Measurements from ENCODE around the gene ARSJ.
"Not testable (repeated sequence)": the region's sequence is repeated elsewhere in the genome, so short reads cannot be mapped to it uniquely, and the experiment has no call there.

Gene ARSJ

DNA sequence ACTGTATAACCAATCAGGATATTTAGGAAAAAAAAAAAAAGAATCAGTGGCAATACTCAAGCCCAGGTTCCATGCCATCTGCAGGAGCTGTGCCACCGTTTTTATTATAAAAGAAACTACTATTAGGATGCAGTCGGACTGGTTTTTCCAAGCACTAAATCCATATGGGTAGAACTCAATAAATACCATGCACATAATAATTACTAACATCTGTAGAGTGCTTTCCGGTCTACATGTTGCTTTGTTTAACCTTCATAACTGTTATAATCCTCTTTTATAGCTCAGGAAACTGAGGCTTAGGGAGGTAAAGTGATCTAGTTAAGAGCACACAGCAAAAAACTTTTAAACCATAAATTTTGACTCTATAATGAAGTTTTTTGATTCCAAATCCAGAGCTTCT is 24.0 kb downstream of the ARSJ start:
- DNase-seq, result no peak

DNA sequence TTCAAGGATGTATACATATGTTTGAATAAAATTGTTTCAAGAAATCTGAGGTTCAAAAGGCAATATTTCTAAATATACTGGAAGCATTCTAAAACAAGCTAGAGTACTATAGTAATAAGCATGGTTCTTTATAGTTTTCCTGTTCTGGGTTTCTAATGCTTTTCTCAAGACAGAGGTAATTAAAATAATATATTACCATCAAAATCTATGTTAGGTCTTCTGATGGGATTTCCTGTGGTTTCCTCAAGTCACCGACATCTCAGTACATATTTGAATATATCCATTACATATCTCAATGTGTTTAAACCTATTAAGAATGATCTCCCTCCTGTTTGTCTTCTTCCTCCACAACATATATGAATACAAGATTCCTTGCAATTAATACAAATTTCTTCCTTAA is 25.6 kb downstream of the ARSJ start:
- no peak for DNase-seq

DNA sequence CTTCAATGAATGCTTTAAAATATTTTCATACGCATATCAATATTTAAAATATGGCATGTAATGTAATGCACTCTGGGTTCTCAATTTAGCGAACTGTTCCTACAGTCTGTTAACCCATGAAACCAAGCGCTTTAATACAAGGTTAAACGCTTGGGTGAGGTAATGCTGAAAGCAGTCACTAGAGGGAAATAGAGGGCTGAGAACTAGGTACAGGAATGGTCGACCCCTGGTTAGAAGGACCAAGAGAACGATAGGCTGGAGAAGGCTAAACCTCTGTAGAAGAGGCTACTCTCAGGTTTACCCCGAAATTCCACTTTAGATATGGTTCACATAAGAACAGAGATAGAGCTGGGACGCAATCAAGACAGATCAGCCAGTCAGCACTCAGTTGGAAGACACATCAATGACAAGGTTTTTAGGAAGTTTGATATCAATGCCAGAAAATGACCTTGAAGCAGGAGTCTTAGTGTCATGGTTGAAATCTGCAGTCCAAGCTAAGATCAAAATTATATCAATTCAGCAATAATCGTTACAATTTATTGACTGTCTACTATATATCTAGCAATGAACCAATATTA is 26.9 kb downstream of the ARSJ start:
- DNase-seq, result peak; percentile 61

DNA sequence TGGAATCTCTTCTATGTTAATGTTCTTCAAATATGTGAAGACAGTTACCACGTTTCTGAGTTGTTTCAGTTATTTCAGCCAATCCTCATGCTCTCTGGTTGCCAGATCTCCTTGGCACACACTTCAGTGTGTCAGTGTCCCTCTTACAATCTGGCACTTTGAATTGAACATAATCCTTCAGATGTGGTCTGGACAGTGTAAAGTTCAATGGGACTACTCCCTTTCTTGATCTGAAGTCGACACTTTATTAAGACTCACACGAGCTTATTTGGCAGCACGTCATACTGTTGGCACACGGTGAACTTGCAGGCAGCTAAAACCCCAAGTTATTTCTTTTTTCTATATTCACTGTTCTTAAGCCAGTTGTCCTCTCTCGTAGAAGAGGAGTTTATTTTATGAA is 28.2 kb downstream of the ARSJ start:
- no peak for DNase-seq

DNA sequence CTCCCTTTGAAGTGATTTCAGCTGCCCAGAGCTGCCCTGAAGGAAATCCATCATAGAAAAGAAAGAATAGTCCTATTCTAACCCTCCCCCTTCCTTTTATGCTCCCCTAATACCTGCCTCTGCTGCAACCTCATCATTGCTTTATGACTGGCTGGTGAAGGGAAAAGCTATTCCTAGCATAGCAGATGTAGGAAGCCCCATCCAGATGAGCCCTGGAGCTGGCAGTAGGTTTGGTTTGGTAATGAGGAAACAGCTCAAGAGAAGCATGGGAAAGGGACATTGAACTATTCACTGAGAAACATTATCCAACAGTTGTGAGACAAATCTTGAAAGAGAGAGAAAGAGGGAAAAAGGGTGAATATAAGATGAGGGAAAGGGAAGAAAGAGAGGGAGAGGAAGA is 29.2 kb downstream of the ARSJ start:
- DNase-seq, result no peak

DNA sequence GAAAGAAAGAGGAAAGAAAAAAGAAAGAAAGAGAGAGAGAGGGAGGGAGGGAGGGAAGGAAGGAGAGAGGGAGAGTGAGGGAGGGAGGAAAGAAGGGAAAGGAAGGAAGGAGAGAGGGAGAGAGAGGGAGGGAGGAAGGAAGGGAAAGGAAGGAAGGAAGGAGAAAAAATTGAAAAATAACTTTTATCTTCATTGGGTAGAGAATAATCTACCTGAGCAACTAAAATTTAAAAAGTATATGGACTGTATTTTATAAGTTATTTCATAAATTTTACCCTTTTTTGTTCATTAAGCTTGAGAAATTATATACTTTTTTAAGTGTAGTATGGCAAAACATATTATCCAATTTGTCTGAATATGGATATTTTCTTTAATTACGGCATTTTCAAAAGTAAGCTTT is 32.0 kb downstream of the ARSJ start:
- DNase-seq, result no peak

DNA sequence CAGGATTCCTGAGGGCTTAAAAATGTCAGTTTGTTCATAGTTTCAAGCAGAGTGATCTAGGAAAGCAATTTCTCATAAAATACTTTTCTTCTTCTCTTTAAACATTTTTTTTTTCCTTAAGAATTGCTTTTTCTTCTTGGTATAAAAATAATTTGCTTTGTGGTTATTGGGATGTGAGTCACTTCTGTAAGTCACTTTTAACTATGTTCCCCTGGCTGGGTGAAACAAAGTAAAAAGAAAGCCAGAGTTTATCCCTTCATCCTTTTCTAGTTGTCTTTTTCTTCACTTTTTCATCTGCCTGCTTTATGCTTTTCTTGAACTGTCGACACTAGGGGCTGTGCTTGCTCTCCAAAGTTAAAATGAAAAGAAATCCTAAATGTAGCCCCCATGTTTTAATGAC is 33.5 kb downstream of the ARSJ start:
- DNase-seq, result no peak

DNA sequence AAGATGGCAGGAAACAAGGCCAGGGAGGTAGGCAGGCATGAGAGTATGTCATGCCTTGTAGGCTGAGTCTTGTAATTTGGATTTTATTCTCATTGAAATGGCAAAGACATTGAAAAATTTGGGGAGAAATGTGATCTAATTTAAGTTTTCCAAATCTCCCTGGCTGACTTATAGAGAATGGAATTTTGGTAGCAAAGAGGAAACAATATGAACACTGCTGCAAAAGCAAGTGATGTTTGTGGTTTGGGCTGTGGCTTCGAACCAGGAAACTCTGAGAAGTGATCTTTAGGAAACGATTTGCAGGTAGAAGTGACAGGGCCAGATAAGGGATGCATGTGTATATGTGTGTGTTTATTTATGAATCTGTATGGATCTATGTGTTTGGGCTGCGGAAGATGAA is 35.6 kb downstream of the ARSJ start:
- DNase-seq, result no peak

DNA sequence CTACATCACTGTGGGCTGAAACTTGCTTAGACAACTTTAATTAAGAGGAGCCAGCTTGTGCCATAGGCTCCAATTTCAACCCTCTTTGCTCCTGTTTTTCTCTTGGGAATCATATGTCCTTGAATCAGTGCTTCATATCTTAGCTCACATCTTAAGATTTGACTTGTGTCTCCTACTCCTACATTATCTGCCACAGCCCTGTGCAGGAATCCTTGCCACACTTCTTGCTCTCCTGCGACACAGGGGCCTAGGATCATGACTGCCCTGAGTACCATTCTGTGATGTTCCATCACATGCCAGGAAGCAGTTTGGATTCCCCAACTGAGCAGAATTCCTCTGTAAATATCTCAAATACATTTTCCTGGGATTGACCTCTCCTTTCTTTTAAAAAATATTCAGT is 36.4 kb downstream of the ARSJ start:
- no peak for DNase-seq

DNA sequence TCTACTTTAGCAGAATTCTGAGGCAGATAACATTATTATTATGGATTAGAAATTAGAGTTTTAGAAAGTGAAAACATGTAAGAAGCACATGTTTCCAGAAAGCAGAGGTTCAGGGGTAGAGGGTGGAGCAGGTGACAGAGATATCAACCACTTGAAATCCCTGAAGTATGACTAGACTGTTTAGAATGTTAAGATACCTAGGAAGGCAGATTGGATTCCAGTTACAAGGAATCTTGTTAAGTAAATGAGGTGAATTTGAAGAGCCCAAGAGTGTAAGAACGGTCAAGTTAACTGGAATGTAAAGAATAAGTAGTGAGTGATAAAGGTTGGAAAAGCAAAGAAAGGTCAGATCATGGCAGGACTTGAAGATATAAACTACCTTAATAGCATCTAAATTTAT is 37.6 kb downstream of the ARSJ start:
- DNase-seq, result no peak

DNA sequence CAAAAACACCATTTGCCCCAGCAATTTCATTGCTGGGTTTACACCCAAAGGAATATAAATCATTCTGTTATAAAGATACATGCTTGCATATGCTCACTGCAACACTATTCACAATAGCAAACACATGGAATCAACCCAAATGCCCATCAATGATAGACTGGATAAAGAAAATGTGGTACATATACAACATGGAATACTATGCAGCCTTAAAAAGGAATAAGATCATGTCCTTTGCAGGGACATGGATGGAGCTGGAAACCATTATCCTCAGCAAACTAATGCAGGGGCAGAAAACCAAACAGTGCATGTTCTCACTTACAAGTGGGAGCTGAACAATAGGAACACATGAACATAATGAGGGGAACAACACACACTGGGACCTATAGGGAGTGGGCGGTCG is 39.3 kb downstream of the ARSJ start:
- DNase-seq, result not testable (repeated sequence)

DNA sequence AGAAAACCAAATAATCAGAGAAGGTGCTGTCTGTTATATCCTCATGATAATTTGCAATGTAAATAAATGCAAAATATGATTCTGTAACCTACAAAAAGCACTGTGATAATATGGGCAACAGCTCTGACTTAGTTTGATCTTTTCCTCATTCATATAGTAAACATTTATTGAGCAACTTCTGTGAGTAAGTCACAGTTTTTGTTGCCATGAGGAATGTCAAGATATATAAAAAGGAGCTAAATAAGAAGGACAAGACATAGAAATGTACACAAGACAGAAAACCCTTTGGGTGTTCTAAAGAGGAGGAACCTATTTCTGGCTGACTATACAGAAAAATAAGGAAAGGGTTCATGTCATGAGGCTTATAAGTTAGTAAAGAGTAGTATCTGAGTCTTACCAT is 44.3 kb downstream of the ARSJ start:
- no peak for DNase-seq

DNA sequence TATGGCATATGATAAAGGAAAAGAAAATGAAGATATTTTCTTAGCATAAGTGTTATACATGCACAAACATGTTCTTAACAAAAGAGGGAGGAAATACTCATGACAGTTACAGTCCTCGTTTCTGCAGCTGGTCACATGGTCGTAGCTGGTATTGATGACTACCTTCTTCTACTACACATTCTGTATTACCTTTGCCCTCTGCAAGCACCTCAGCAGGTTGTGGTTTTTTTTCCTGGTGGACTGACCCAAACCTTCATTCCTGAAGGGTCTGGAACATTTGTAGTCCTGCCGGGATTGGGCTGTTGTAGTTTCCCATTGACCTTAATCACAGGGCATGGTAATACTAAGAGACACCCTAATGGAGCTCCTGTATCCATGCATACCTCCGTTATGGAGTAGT is 54.7 kb downstream of the ARSJ start:
- not testable (repeated sequence) for DNase-seq

DNA sequence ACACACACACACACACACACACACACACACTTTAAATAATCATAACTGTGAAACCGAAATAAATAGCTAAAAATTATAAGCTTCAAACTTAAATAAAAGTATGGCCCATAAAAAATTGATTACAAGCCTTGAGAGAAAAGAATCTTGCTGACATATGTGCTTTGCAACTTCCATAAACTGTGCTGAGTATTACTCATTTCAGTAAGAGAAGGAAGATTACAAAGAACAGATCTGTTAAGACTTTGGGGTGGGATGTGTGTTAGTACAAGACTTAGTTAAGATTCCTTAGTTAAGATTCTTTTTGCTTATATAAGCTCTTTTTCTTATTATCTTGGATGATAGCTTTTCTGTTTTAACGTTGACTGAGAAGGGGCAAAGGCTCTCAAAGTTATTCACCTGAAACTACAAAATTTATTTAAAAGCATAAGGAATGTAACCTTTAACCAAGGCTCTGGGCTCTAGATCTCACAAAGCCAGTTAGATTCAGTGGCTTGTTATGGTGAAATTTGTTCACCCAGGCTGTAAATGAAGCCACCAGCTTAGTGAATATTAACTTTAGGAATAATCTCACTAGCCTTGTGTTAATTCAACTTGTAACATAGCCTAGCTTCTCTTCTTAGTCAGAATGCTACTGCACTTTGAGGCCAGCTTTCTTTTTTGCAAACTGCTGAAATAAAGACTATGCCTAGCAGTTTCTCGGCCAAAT is 58.2 kb downstream of the ARSJ start:
- DNase-seq, result peak; percentile 61

DNA sequence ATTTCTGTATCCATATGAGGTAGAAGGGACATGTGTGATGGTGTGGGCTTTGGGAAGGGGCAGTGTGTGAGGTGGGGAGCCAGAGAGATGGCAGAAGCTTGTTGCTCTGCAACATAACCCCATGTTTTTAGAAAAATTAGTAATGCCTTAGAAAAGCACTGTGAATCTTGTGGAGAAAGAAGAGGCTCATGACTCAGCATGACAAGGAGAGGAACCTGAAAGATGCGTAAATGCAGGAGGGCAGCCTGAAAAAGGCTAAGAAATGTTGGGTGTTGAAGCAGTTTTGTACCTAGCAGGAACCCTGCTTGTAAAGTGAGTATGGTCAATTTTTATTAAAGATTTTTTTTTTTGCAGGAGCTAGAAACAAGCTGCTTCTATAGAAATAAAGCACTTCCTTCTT is 59.8 kb downstream of the ARSJ start:
- no peak for DNase-seq

DNA sequence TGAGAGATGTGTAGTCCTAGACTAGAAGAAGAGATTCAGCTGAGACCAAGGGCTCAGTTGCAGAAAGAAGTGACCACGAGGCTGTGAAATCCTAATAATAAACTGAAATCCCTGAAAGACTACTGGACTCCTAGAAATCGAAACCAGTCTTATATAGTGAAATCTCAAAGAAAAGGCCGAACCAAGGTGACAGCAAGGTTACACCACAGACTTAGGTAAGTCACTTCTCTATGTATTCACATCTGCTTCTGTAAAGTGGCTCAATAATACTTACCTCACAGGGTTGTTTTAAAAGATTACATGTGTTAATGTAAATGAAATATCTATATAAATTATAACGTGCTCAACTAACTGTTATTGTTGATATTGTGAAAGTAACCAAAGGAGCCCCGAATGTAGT is 60.3 kb downstream of the ARSJ start:
- DNase-seq, result no peak

DNA sequence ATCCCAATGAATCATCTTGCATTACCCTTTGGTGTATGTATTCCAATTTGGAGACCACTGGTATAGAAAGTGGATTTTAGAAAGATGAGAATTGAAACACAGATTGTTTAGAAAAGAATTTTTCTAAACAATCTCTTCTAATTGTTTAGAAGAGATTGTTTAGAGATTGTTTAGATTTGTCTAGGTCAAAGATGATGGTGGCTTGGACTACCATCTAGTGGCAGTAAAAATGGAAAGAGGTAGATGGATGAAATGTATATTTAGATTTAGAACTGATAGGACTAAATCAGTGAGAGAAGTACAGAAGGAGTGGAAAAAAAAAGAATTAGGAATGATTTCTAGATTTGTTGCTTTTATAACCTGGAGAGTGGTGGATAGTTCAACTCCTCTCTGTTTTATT is 70.6 kb downstream of the ARSJ start:
- no peak for DNase-seq

DNA sequence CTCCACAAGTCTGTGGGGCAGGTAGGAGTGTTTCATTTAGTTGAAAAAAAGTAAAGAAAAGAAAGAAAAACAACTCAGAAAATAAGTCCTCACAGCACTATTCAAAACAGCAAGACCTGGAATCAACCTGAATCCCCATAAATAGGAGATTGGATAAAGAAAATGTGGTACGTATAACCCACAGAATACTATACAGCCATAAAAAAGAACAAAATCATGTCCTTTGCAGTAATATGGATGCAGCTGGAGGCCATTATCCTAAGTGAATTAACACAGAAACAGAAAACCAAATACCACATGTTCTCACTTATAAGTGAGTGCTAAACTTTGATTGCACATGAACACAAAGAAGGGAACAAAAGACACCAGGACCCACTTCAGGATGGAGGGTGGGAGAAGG is 71.9 kb downstream of the ARSJ start:
- DNase-seq, result no peak

DNA sequence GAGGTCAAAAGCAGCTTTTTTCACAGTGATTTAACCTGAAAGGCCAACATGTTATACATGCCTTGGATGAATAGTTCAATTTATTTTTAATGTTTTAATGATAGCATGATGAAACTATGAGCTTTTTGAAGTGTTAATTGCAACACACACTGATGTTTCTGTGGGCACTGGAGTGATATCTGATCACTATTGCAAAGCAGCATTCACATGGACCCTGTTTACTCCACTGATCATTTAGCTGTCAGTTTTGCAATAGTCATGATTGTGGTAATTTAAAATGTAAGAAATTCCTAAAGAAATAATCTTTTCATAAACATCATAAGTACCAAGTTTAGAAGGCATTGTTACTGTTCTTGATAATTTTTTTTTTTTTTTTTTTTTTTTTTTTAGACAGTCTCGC is 74.1 kb downstream of the ARSJ start:
- DNase-seq, result no peak

DNA sequence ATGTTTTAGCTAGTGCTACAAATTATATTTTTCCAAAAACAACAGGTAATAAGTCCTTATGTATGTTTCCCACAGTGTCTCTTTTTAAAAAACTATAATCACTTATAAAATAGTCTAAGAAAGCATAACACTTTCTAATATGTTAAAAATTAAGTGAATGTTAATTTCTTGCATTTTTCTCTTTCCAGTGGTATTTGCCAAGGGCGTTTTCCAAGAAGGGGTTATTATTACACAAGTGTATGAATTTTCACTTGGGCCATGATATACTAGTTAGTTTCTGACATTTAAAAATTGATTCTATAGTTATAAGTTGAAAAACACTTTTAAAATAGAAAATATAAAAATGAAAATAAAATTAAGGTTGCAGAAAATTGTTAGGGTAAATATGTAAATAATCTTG is 74.6 kb downstream of the ARSJ start:
- no peak for DNase-seq

DNA sequence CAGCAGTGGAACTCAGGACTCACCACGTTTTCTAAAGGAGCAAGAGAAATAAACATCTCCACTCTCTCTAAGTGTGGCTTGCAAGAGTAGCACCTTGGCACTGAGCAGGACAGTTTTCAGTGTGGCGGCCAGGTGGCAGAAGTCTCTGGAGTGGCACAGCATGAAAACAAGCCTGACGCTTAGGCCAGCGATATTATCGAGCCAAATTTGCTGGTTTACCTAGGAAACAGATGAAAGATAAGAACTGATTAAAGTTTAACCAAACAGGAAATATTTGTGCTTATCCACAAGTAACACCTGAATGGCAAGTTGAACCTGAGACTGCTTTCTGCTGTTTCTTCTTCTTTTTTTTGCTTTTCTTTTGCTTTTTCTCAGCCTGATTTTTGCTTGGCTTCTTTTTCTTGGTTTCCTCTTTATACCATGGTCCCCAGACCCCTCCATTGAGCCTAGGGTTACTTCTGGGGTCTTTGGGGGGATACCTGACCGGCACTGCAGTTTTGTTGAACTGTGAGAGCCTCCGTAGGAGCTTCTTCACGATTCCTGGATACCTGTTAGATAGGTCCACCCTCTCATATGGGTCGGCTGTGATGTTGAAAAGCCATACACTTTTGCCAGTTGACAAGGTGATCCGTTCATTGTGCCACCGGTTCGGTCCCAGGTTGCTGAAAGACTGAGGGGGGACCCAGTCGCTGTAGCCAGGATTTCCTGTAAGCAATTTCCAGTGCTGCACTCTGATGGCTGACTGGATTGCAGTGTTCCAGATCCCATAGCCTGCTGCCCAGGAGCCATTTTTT is 77.3 kb downstream of the ARSJ start:
- no peak for DNase-seq

DNA sequence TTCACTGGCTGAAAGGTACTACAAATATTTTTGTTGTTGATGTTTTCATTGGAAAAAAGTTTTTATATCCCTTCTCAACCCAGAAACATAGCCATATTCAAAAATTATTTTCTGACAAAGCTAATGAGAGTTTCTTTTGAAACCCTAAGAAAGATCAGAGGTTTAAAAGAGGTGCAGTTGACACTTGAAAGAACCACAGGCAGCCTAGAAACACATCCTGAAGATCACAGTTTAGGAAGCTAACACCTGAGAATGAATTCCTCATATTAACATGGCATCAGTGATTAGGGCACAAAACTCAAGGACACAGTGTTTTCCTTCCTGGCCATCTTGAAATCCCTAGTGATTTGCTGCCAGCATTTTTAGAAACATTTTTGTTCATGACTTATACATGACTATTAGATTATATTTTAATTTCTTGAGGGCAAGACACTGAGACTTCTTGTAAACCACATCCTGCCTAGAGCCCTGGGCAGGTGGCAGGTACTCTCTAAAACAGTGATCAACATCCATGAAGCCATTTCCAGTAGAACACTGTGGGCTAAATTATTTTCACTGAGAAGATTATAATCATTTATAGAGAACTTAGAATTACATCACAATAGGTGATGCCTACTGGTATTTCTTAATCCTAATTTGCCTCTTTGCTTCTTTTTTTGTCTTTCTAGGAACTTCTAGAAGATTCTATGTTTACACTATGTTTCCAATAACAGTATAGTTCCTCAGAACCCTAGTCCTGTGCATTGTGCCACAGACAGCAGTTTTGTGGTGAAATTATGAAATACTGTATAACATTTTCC is 80.0 kb downstream of the ARSJ start:
- no peak for DNase-seq

DNA sequence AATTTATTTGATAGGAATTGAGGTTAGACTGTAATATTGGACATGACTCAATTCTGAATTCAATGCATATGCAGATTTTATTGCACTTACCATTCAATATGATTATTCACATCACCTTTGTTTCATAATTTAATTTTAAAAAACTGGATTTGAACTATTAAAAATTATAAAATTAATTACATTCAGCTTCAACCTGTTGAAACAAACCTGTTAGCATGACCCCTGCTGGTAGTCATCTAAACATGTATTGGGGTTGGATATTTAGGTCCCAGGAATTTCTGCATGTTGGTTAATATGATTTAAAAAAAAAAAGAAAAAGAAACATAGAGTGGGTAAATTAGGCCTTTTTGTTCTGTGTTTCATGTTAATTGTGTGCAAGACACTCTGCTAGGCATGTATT is 85.9 kb downstream of the ARSJ start:
- DNase-seq, result no peak

DNA sequence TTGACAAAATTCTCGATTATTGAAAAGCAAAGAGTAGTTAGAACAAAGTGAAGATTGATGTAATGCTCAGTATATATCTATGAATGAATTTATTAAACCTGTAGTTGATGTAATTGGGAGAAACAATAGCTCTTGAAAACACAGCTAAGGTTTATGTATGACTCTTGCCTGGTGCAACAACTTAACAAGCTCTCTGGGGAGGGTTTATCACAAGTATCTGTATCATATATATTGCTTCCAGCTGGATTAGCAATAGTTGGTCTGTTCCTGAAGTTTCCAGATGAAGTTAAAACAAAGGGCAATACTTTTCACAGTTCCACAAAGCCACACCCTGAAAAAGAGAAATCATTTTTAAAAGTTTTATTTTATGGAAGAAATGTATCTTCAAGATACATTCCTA is 91.4 kb downstream of the ARSJ start:
- DNase-seq, result no peak
